A172 (cell line): Measurements from ENCODE around the gene CDH13. TPM values are rescaled to one million over a fixed set of nuclear protein-coding genes. Genes with fewer than 3 reads are reported as not detected.
A peak's percentile ranks its signal among the peaks of the same experiment; 100 is the strongest.

Experiments used
- DNase-seq: peaks from one replicate; pipeline ENCODE4 v3.0.0-alpha.2; 2015; ENCODE audit warnings: low spot score
- total RNA-seq: library from RNA; depleted of rRNA; stranded (reverse); fragments of >200 nt; shearing (Covaris generic); gene quantifications from 2 replicates; pipeline ENCODE4 v1.2.3, GENCODE V29; 2014

Gene CDH13
- total RNA-seq, 1 experiment from 2014 or later = 158 TPM

- DNase-seq = peak; percentile 67
Observed at GRCh38 chr16:82628088-82628423, 1.3 kb downstream of the CDH13 start.

- no peak for DNase-seq
Observed at GRCh38 chr16:82628711-82629110, 1.9 kb downstream of the CDH13 start.

GRCh38 chr16:82629441-82630027 is 2.8 kb downstream of the CDH13 start:
- peak; percentile 97 for DNase-seq

- DNase-seq = no peak
Observed at GRCh38 chr16:82630219-82630618, 3.5 kb downstream of the CDH13 start.

- no peak for DNase-seq
Observed at GRCh38 chr16:82630688-82631087, 3.9 kb downstream of the CDH13 start.

- no peak for DNase-seq
Observed at GRCh38 chr16:82631701-82632685, 5.2 kb downstream of the CDH13 start.

GRCh38 chr16:82633964-82634600 is 7.3 kb downstream of the CDH13 start:
- peak; percentile 82 for DNase-seq

- no peak for DNase-seq
Observed at GRCh38 chr16:82634955-82635610, 8.3 kb downstream of the CDH13 start.

- no peak for DNase-seq
Observed at GRCh38 chr16:82636485-82636884, 9.7 kb downstream of the CDH13 start.

GRCh38 chr16:82636958-82637357 is 10.2 kb downstream of the CDH13 start:
- no peak for DNase-seq

GRCh38 chr16:82638095-82638798 is 11.5 kb downstream of the CDH13 start:
- DNase-seq = peak; percentile 92

- DNase-seq = no peak
Observed at GRCh38 chr16:82639263-82639662, 12.5 kb downstream of the CDH13 start.

GRCh38 chr16:82639666-82640336 is 13.0 kb downstream of the CDH13 start:
- DNase-seq = peak; percentile 84

GRCh38 chr16:82641336-82641984 is 14.7 kb downstream of the CDH13 start:
- DNase-seq = no peak

- DNase-seq = no peak
Observed at GRCh38 chr16:82643136-82643535, 16.4 kb downstream of the CDH13 start.

GRCh38 chr16:82643936-82644630 is 17.3 kb downstream of the CDH13 start:
- no peak for DNase-seq

GRCh38 chr16:82646504-82646903 is 19.7 kb downstream of the CDH13 start:
- DNase-seq = no peak

GRCh38 chr16:82649766-82650165 is 23.0 kb downstream of the CDH13 start:
- no peak for DNase-seq

- DNase-seq = no peak
Observed at GRCh38 chr16:82650804-82651203, 24.0 kb downstream of the CDH13 start.
